Endothelial cell of umbilical vein (primary cell): ENCODE measurements around the gene TMEM45B.

Experiments
- CTCF ChIP-seq, 2 donors: IDR thresholded peaks; 1 replicate in 1 of 2; 2 replicates in 1 of 2; pipeline ENCODE4 v1.5.1; 2011; ENCODE audit warnings: low read length in 2 of 2, mild to moderate bottlenecking in 2 of 2, moderate library complexity in 2 of 2, control low read depth in 1 of 2, inconsistent platforms in 1 of 2, low read depth in 1 of 2; ENCODE audit not compliant: insufficient read depth in 1 of 2; ENCODE audit errors: extremely low read depth in 1 of 2
- EZH2 ChIP-seq: IDR thresholded peaks from 2 replicates; pipeline ENCODE4 v1.6.1; 2012; ENCODE audit warnings: borderline replicate concordance, low read depth, mild to moderate bottlenecking, moderate library complexity, low read length, inconsistent platforms; ENCODE audit not compliant: severe bottlenecking
- POLR2A ChIP-seq: IDR thresholded peaks from 2 replicates; pipeline ENCODE4 v1.6.1; 2012; ENCODE audit warnings: low read depth, mild to moderate bottlenecking, control low read depth, low read length

DNA sequence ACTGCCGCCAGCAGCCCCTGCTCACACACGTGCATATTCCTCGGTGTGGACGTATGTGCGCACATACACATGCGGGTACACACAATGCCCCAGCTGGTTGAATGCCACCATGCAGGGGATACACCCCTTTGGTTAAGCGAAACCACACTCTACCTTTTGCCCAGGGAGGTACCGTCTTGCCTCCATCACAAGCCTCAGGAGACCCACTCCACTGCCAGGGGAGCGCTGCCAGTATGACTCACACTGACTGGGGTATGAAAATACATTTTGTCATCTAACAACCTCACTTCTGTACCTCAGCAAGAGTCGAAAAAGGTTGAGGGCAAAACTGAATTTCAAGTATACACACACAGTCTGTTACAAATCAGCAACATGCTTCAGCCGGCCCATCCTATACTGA lies 39.4 kb downstream of the TMEM45B start:
- no peak for TF ChIP-seq CTCF (IDR thresholded peaks at IDR 0.05; ENCODE audit: extremely low read depth in 1 of 2, insufficient read depth in 1 of 2, low read depth in 1 of 2, low read length in 2 of 2)
- TF ChIP-seq EZH2, result no peak
- TF ChIP-seq POLR2A, result no peak
